ENCODE data around the gene ABCB9. TPM values are rescaled to one million over a fixed set of nuclear protein-coding genes. Genes with fewer than 3 reads are reported as not detected.

The ABCB9 gene
- total and polyA plus RNA-seq, 2 donors: 1.8 to 2.1 TPM

DNA sequence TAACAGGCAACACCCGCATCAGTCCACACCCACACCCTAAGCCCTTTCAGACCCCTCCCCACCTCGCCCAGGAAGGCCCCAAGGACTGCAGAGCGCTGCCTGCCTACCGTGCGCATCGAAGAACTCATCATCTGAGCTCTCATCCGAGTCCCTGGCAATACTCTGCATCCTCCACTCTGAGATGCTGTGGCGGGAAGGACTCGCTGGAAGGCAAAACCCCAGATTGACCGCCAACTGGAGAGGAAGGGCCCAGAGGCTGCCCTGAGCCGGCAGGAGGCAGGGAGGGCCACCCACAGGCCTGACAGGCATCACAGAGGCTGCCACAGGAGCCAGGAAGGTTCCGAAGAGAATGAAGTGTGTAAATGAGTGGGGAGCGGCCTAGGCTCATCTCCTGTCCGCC is 38.0 kb upstream of the ABCB9 start:
- H3K27ac ChIP-seq (ENCODE audit: low read depth in 1 of 2, low read length in 1 of 2): no peak overlapping the region
- DNase-seq (ENCODE audit: low read depth in 6 of 9, low spot score in 9 of 9): no peak
- H3K36me3 ChIP-seq (ENCODE audit: control insufficient read depth in 2 of 2, insufficient read depth in 2 of 2, low read length in 1 of 2): peaks cover 85 to 96% of the 10 kb centered on the region in 2 donors
- H3K9me3 ChIP-seq (ENCODE audit: control insufficient read depth in 2 of 2, insufficient read depth in 1 of 2, low read length in 1 of 2): peaks cover 0 to 1% of the 10 kb centered on the region in 2 donors
- WGBS: 96% methylated on average over 14 of the region's 14 CpGs
- no peaks in the 10 kb centered on the region for H3K27me3 ChIP-seq (ENCODE audit: control insufficient read depth in 2 of 2, insufficient read depth in 1 of 2, low read length in 1 of 2)
- peaks cover 2 to 4% of the 10 kb centered on the region in 2 donors for H3K4me1 ChIP-seq (ENCODE audit: control insufficient read depth in 2 of 2, insufficient read depth in 2 of 2, low read length in 2 of 2)
- H3K4me3 ChIP-seq (ENCODE audit: low read length in 2 of 2): no peak overlapping the region

- no peaks in the 10 kb centered on the region for H3K27me3 ChIP-seq (ENCODE audit: control insufficient read depth in 2 of 2, insufficient read depth in 1 of 2, low read length in 1 of 2)
- peaks cover 85 to 95% of the 10 kb centered on the region in 2 donors for H3K36me3 ChIP-seq (ENCODE audit: control insufficient read depth in 2 of 2, insufficient read depth in 2 of 2, low read length in 1 of 2)
- WGBS: 96% methylated on average over 6 of the region's 6 CpGs
- no peak for DNase-seq (ENCODE audit: low read depth in 6 of 9, low spot score in 9 of 9)
- H3K27ac ChIP-seq (ENCODE audit: low read depth in 1 of 2, low read length in 1 of 2): no peak overlapping the region
- H3K4me1 ChIP-seq (ENCODE audit: control insufficient read depth in 2 of 2, insufficient read depth in 2 of 2, low read length in 2 of 2): peaks cover 2 to 4% of the 10 kb centered on the region in 2 donors
- no peak overlapping the region for H3K4me3 ChIP-seq (ENCODE audit: low read length in 2 of 2)
- H3K9me3 ChIP-seq (ENCODE audit: control insufficient read depth in 2 of 2, insufficient read depth in 1 of 2, low read length in 1 of 2): peaks cover 0 to 1% of the 10 kb centered on the region in 2 donors
Measured at GRCh38 chr12:123003257-123003656, 37.0 kb upstream of the ABCB9 start.

DNA sequence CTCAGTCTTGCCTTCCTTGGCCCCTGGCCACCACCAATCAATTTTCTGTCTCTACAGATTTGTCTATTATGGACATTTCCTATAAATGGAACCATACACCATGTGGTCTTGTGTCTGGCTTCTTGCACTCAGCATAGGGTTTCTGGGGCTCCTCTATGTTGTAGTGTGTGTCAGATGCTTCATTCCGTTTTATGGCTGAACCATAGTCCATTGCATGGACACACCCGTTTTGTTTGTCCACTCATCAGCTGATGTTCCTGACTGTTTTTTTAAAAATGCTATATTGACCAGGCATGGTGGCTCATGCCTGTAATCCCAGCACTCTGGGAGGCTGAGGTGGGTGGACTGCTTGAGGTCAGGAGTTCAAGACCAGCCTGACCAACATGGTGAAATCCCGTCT is 35.2 kb upstream of the ABCB9 start:
- H3K27me3 ChIP-seq (ENCODE audit: control insufficient read depth in 2 of 2, insufficient read depth in 1 of 2, low read length in 1 of 2): no peaks in the 10 kb centered on the region
- no peak for DNase-seq (ENCODE audit: low read depth in 6 of 9, low spot score in 9 of 9)
- no peak overlapping the region for H3K27ac ChIP-seq (ENCODE audit: low read depth in 1 of 2, low read length in 1 of 2)
- WGBS: 100% methylated on average over 3 of the region's 3 CpGs
- peaks cover 86 to 95% of the 10 kb centered on the region in 2 donors for H3K36me3 ChIP-seq (ENCODE audit: control insufficient read depth in 2 of 2, insufficient read depth in 2 of 2, low read length in 1 of 2)
- H3K4me3 ChIP-seq (ENCODE audit: low read length in 2 of 2): no peak overlapping the region
- H3K4me1 ChIP-seq (ENCODE audit: control insufficient read depth in 2 of 2, insufficient read depth in 2 of 2, low read length in 2 of 2): peaks cover 2 to 4% of the 10 kb centered on the region in 2 donors
- peaks cover 1 to 3% of the 10 kb centered on the region in 2 donors for H3K9me3 ChIP-seq (ENCODE audit: control insufficient read depth in 2 of 2, insufficient read depth in 1 of 2, low read length in 1 of 2)

GRCh38 chr12:123000578-123000977 is 34.3 kb upstream of the ABCB9 start:
- H3K36me3 ChIP-seq (ENCODE audit: control insufficient read depth in 2 of 2, insufficient read depth in 2 of 2, low read length in 1 of 2): peaks cover 92 to 95% of the 10 kb centered on the region in 2 donors

GRCh38 chr12:122999986-123000420 is 33.7 kb upstream of the ABCB9 start:
- no peaks in the 10 kb centered on the region for H3K27me3 ChIP-seq (ENCODE audit: control insufficient read depth in 2 of 2, insufficient read depth in 1 of 2, low read length in 1 of 2)
- H3K4me3 ChIP-seq (ENCODE audit: low read length in 2 of 2): no peak overlapping the region
- peaks cover 92 to 95% of the 10 kb centered on the region in 2 donors for H3K36me3 ChIP-seq (ENCODE audit: control insufficient read depth in 2 of 2, insufficient read depth in 2 of 2, low read length in 1 of 2)
- H3K4me1 ChIP-seq (ENCODE audit: control insufficient read depth in 2 of 2, insufficient read depth in 2 of 2, low read length in 2 of 2): peaks cover 2 to 4% of the 10 kb centered on the region in 2 donors
- no peak for DNase-seq (ENCODE audit: low read depth in 6 of 9, low spot score in 9 of 9)
- WGBS: 88% methylated on average over 20 of the region's 20 CpGs
- peaks cover 1 to 3% of the 10 kb centered on the region in 2 donors for H3K9me3 ChIP-seq (ENCODE audit: control insufficient read depth in 2 of 2, insufficient read depth in 1 of 2, low read length in 1 of 2)
- no peak overlapping the region for H3K27ac ChIP-seq (ENCODE audit: low read depth in 1 of 2, low read length in 1 of 2)

More at GRCh38 chr12:123000578-123000977, 34.3 kb upstream of the ABCB9 start:
- Histone ChIP-seq H3K27ac (ENCODE audit: low read depth in 1 of 2, low read length in 1 of 2) (peak overlapping the region in 1 of 2 donors; percentile 37), H3K4me3 (ENCODE audit: low read length in 2 of 2) (no peak overlapping the region), H3K4me1 (ENCODE audit: control insufficient read depth in 2 of 2, insufficient read depth in 2 of 2, low read length in 2 of 2) (peaks cover 2 to 4% of the 10 kb centered on the region in 2 donors), H3K9me3 (ENCODE audit: control insufficient read depth in 2 of 2, insufficient read depth in 1 of 2, low read length in 1 of 2) (peaks cover 1 to 3% of the 10 kb centered on the region in 2 donors), H3K27me3 (ENCODE audit: control insufficient read depth in 2 of 2, insufficient read depth in 1 of 2, low read length in 1 of 2) (no peaks in the 10 kb centered on the region)
- WGBS: 98% methylated on average over 10 of the region's 10 CpGs
- no peak for DNase-seq (ENCODE audit: low read depth in 6 of 9, low spot score in 9 of 9)

DNA sequence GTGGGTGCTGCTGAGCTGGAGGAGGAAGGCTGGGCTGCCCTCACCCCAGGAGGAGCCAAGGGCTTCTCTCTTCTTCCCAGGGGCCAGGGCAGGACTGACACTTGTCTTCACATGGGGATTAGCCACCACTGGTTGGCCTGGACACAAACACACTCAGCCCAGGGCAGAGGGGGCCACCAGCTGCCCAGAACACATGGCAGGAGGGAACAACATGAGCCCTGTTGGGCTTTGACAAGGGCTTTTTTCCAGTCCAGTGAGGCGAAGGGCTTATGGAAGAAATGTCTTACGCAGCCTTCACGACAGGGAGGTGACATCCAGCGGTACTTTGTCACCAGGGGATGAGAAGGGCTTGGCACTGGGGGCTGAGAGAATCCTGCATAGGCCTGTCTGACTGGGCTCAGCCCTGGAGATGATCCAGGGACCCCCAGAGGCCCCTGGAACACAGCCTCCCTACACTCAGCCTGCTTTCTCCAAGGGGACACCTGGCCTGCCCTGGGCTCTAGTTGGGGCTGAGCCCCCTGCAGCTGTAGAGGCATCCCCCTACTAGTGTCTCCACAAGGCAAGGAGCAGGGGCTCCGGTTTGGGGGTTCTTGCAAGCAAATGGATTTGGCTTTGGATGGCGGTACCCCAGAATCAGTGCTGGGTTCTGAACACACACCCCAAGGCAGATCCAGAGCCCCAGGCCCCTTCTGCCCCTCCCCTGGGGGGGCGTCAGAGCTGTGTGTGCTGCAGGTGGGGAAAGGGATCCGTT is 33.1 kb upstream of the ABCB9 start:
- Histone ChIP-seq H3K4me3 (ENCODE audit: low read length in 2 of 2) (no peak overlapping the region), H3K27ac (ENCODE audit: low read depth in 1 of 2, low read length in 1 of 2) (no peak overlapping the region), H3K27me3 (ENCODE audit: control insufficient read depth in 2 of 2, insufficient read depth in 1 of 2, low read length in 1 of 2) (no peaks in the 10 kb centered on the region), H3K9me3 (ENCODE audit: control insufficient read depth in 2 of 2, insufficient read depth in 1 of 2, low read length in 1 of 2) (peaks cover 1 to 8% of the 10 kb centered on the region in 2 donors), H3K4me1 (ENCODE audit: control insufficient read depth in 2 of 2, insufficient read depth in 2 of 2, low read length in 2 of 2) (peaks cover 2 to 4% of the 10 kb centered on the region in 2 donors), H3K36me3 (ENCODE audit: control insufficient read depth in 2 of 2, insufficient read depth in 2 of 2, low read length in 1 of 2) (peaks cover 92 to 95% of the 10 kb centered on the region in 2 donors)
- 97% methylated on average over 8 of the region's 8 CpGs for WGBS
- no peak for DNase-seq (ENCODE audit: low read depth in 6 of 9, low spot score in 9 of 9)

- Histone ChIP-seq H3K27ac (ENCODE audit: low read depth in 1 of 2, low read length in 1 of 2) (peak overlapping the region in 1 of 2 donors; percentile 17), H3K9me3 (ENCODE audit: control insufficient read depth in 2 of 2, insufficient read depth in 1 of 2, low read length in 1 of 2) (peaks cover 1 to 8% of the 10 kb centered on the region in 2 donors), H3K36me3 (ENCODE audit: control insufficient read depth in 2 of 2, insufficient read depth in 2 of 2, low read length in 1 of 2) (peaks cover 92 to 95% of the 10 kb centered on the region in 2 donors), H3K27me3 (ENCODE audit: control insufficient read depth in 2 of 2, insufficient read depth in 1 of 2, low read length in 1 of 2) (no peaks in the 10 kb centered on the region), H3K4me3 (ENCODE audit: low read length in 2 of 2) (no peak overlapping the region), H3K4me1 (ENCODE audit: control insufficient read depth in 2 of 2, insufficient read depth in 2 of 2, low read length in 2 of 2) (peaks cover 2 to 4% of the 10 kb centered on the region in 2 donors)
- no peak for DNase-seq (ENCODE audit: low read depth in 6 of 9, low spot score in 9 of 9)
- WGBS: 87% methylated on average over 4 of the region's 4 CpGs
Measured at GRCh38 chr12:122998316-122998715, 32.1 kb upstream of the ABCB9 start.

- Histone ChIP-seq H3K4me1 (ENCODE audit: control insufficient read depth in 2 of 2, insufficient read depth in 2 of 2, low read length in 2 of 2) (peaks cover 2 to 4% of the 10 kb centered on the region in 2 donors), H3K9me3 (ENCODE audit: control insufficient read depth in 2 of 2, insufficient read depth in 1 of 2, low read length in 1 of 2) (peaks cover 1 to 8% of the 10 kb centered on the region in 2 donors), H3K27me3 (ENCODE audit: control insufficient read depth in 2 of 2, insufficient read depth in 1 of 2, low read length in 1 of 2) (no peaks in the 10 kb centered on the region), H3K4me3 (ENCODE audit: low read length in 2 of 2) (no peak overlapping the region), H3K27ac (ENCODE audit: low read depth in 1 of 2, low read length in 1 of 2) (peak overlapping the region in 1 of 2 donors; percentile 17), H3K36me3 (ENCODE audit: control insufficient read depth in 2 of 2, insufficient read depth in 2 of 2, low read length in 1 of 2) (peaks cover 94 to 97% of the 10 kb centered on the region in 2 donors)
- 97% methylated on average over 25 of the region's 25 CpGs for WGBS
- DNase-seq (ENCODE audit: low read depth in 6 of 9, low spot score in 9 of 9): no peak
Measured at GRCh38 chr12:122997343-122998250, 31.3 kb upstream of the ABCB9 start.

Measured in thymus (tissue), 11 donors.